Uterus (tissue), 2 donors: Measurements from ENCODE around the gene CCDC201.
"Not testable (repeated sequence)": the region's sequence is repeated elsewhere in the genome, so short reads cannot be mapped to it uniquely, and the experiment has no call there.

Experiments
- CTCF ChIP-seq, 4 experiments: fragments of 200-600 bp in 2 of 4; fragments of 450-650 bp in 2 of 4; sonication (generic) in 2 of 4; IDR thresholded peaks; one replicate each; pipeline ENCODE4 v1.5.1; 2016 to 2019; ENCODE audit warnings: antibody characterized with exemption in 4 of 4, mild to moderate bottlenecking in 2 of 4, moderate library complexity in 1 of 4
- POLR2A ChIP-seq, 2 donors: fragments of 450-650 bp; IDR thresholded peaks; one replicate each; pipeline ENCODE4 v1.6.1; 2016; ENCODE audit warnings: antibody characterized with exemption in 2 of 2, mild to moderate bottlenecking in 1 of 2, moderate library complexity in 1 of 2

GRCh38 chr7:45810451-45811005 lies 62.4 kb downstream of the CCDC201 start:
- not testable (repeated sequence) for TF ChIP-seq POLR2A, CTCF (IDR thresholded peaks at IDR 0.05)
